HG03159 (cell line): ENCODE measurements around the gene CEP250.

ENCODE experiments used
- ATAC-seq: cut with Tn5 transposase; IDR thresholded peaks from one replicate; pipeline ENCODE4 v1.9.1; 2021; ENCODE audit warnings: mild to moderate bottlenecking, moderate library complexity; ENCODE audit not compliant: unreplicated experiment

The CEP250 gene

GRCh38 chr20:35559042-35559693 lies 103.8 kb downstream of the CEP250 start:
- ATAC-seq: no peak

GRCh38 chr20:35560105-35560511 lies 104.7 kb downstream of the CEP250 start:
- no peak for ATAC-seq

GRCh38 chr20:35560541-35560940 lies 105.1 kb downstream of the CEP250 start:
- no peak for ATAC-seq

- no peak for ATAC-seq
Observed at GRCh38 chr20:35561268-35561667, 105.9 kb downstream of the CEP250 start.

- ATAC-seq: no peak
Observed at GRCh38 chr20:35561671-35562070, 106.3 kb downstream of the CEP250 start.

GRCh38 chr20:35562541-35563110 lies 107.2 kb downstream of the CEP250 start:
- ATAC-seq: no peak

GRCh38 chr20:35563834-35564233 lies 108.4 kb downstream of the CEP250 start:
- ATAC-seq: no peak

GRCh38 chr20:35564905-35565304 lies 109.5 kb downstream of the CEP250 start:
- ATAC-seq: no peak

- ATAC-seq: no peak
Observed at GRCh38 chr20:35568645-35569044, 113.2 kb downstream of the CEP250 start.
